T-helper 1 cell treated with Interleukin-12 subunit alpha and Interleukin-12 subunit beta and Interleukin-4 antibody, amounts not matched to agents 30 ng/mL and 1 ng/mL, for 36 hours (primary cell): ENCODE measurements around the gene PPM1M. TPM values are rescaled to one million over a fixed set of nuclear protein-coding genes. Genes with fewer than 3 reads are reported as not detected.

ENCODE experiments used
- intact Hi-C: fragments of 100-400 bp; cut with micrococcal nuclease; formaldehyde crosslinking; loops from one replicate; pipeline ENCODE4 v1.15.1; 2024
- total RNA-seq: library from RNA; stranded (reverse); gene quantifications from 2 replicates; pipeline ENCODE4 v1.2.3, GENCODE V29; 2022

PPM1M gene
- total RNA-seq, 1 donor from 2014 or later, result 82.2 TPM

DNA sequence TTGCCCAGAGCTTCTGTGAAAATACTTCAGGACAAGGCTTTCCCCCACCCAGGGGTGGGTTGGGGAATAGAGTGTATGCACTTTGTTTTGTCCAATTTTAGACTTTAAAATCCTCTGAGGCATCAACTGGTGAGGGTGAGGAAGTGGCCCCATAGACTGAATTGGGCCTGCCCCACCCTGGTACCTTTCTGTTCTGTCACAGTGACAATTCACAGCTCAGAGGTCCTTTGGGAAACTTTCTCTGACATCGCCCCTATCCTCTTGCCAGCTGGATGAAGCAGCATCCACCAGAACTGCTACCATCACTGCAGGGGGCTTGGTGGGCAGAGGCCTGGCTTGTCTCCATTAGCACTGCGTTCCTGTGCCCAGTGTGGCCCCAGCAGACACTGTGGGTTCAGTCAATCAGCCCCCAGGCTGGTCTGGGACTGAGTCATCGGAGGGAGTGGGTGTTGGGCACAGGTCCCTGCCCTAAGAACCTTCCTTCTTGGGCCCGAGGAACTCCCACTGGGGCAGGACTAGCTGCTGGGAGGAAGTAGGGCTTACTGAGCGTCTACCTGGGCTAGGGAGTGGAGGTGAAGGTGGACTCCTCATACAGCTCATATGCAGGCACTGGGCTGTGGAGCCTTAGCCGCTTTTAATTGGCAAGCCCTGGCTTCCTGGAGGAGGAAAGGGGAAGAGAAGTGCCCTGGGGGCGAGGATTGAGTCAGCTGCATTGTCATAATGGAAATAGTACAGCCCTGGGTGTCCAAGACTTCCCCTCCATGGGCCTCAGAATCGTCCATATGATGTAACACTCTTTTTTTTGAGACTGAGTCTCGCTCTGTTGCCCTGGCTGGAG lies 1.5 kb upstream of the PPM1M start:
- intact Hi-C loops, result no loop called here

DNA sequence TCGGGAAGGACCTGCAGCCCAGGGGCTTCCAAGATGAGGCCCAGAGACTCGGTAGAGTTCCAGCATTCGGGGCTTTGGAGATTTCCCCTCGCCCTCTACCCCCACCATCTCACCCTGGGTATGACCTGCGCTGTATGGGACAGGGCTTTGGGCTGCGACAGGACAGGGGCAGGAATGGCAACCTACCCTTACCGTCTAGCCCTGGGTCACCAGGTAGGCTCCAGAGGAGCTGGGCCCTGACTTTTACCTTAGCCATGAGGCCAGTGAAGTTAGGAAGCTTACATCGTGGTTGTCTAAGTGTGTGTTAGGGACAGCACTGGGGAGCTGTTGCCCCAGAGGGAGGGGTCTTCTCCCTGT lies 683 bp downstream of the PPM1M start:
- intact Hi-C loops, result no loop called here

DNA sequence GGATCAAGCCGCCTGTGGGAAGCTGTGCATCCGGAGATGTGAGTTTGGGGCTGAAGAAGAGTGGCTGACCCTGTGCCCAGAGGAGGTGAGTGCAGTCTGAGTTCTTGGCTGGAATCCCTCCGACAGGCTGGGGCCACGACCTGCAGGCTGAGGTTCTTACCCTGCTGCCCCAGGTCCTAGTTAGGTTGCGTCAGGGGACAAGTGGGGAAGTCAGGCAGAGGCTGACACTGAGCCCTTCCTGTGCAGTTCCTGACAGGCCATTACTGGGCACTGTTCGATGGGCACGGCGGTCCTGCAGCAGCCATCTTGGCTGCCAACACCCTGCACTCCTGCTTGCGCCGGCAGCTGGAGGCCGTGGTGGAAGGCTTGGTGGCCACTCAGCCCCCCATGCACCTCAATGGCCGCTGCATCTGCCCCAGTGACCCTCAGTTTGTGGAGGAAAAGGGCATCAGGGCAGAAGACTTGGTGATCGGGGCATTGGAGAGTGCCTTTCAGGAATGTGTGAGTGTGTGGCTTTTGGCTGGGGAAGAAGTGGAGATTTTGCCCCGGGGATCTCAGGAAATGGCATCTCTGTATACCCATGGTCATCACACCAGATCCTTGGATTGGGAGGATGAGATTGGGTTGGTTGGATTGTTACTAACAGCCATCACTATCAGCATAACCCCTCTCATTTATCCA lies 1.3 kb downstream of the PPM1M start:
- intact Hi-C loops, result no loop called here

DNA sequence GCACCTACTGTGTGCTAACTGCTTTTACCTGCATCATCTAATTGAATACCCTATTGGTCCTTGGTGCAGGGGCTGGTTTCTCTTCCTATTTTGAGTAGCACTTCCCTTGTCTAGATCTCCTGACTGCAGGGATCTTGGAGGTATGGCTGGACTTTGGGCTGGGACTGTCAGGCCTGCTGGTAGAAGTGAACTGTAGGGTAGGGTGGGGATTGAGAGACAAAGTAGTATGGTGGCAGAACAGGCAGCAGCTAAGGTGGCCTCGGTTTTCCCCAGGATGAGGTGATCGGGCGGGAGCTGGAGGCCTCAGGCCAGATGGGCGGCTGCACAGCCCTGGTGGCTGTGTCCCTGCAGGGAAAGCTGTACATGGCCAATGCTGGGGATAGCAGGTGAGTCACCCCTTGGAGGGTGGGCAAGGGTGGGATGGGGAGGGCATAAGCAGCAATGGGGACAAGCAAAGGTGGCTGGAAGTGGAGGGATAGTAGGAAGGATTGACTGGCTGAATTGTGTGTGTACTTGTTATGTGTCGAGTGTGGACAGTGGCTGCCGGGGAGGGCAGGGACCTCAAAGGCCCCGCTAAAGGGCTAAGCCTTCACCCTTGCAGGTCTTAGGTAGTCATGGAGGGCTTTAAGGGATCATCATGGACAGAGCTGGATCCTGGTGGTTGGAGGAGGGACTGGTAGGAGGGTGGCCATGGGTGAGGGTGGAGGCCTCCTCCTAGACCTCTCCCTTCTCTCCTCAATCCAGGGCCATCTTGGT lies 2.0 kb downstream of the PPM1M start:
- intact Hi-C loops, result no loop called here

DNA sequence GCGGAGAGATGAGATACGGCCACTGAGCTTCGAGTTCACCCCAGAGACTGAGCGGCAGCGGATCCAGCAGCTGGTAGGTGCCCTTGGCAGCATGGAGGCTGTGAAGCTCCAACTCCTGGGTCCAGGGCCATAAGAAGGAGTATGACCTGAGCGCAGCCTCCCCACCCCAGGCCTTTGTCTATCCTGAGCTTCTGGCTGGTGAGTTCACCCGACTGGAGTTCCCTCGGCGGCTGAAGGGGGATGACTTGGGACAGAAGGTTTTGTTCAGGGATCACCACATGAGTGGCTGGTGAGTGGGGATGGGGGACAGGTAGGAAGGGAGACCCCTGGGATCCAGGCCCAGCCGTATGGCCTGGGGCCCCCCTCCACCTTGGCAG lies 2.6 kb downstream of the PPM1M start:
- intact Hi-C loops, result no loop called here

DNA sequence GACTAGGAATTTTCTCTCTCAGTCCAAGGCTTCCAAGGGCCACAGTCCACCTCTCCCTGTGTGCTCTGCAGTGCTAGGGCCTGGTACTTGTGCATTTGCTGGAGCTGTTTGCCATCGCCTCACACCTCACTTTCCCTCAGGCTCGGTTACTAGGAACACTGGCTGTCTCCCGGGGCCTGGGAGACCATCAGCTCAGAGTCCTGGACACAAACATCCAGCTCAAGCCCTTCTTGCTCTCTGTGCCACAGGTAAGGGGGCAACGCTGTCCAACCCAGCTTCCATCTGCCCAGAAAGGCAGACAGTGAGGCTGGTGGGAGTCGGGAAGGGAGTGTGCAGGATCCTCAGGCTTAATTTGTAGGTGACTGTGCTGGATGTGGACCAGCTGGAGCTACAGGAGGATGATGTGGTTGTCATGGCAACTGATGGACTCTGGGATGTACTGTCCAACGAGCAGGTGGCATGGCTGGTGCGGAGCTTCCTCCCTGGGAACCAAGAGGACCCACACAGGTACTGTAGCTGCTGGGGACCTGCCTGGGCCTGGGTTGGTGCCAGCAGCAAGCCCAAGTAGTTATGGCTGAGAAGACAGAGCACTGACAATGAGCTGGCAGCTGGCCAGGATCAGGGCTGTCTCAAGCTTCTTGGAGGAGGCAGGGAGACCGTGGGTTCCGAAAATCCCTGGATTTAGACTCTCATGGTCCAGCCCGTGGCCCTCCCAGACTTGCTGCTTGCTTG lies 3.4 kb downstream of the PPM1M start:
- intact Hi-C loops, result no loop called here

DNA sequence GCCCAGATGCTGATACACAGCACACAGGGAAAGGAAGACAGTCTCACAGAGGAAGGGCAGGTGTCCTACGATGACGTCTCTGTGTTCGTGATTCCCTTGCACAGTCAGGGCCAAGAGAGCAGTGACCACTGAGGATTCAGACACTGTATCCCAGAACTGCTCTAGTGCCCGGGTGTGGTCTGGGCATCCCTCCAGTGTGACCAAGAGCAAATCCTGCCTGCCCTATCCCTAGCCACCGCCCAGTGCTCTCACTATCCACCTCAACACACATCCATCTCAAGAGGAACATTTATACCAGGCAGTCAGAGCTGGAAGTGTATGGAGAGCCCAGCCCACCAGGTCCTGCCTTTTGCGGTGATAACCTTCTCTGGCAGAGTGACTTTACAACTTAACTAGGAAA lies 4.1 kb downstream of the PPM1M start:
- intact Hi-C loops, result no loop called here

DNA sequence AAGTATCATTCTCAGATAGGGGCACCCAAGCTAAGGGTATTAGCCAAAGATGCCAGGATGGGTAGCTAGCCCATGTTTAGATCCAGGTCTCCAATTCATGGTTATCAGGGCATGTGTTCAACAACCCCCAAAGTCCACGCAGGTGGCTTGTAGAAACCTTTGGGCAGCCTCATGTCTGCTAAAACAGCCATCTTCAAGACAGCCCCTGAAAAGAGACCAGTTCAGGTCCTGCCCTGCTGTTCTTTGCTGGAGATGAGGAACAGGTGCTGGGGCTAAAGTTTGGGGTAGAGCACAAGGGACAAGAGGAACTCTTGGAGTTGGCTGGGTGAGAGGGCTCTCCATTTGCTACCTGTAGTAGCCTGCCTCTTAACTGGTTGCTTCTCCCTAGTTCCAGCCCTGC lies 4.6 kb downstream of the PPM1M start:
- intact Hi-C loops, result no loop called here

DNA sequence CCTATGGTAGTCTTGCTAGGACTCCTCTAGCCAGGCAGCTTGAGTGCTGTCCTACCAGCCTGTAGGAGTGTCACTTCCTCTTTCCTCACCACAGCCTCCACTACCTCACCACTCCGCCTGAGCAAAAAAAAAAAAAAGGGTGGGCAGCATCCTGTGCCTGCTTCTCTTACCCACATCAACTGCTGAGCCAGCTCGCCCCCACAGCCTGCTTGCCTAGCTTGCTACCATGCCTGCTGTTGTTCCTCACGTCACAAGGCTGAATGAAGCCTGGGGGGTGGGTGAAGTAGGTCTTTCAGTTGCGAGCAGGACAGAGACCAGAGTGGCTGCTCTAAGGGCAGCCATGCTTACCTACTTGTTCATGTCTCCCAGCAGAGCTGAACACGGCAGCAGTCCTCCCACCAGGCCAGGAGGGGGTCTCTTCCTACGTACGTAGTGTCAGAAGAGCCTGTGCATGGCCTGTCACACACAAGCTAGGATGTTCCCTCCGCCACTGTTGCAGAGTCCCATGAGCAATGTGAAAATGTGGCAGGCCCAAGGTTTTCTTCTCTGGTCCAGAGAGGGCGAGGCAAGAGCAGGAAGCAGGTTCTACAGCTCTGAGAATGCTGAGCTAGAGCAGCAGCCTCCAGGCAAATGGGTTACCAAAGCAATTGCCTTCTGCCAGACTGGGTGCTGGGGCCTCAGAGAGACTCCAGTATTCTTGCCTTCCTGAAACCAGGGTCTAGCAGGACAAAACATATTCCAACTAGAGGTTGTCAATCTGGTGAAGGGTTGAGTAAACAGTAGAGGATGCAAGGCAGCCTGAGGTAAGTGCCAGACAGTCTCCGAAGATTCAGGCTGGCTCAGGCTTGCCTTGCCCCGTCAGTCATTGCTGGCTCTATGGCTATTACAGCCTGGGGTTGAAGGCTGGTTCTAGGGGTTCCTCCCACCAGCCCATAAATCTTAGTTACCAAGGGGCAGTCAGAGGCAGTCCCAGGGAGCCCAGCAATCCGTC lies 8.1 kb downstream of the PPM1M start:
- intact Hi-C loops, result loop anchor here (1.0 kb wide), 6 partner anchors 8 to 196 kb away; partner anchors contain the start of genes PPM1M, TWF2 and WDR82

DNA sequence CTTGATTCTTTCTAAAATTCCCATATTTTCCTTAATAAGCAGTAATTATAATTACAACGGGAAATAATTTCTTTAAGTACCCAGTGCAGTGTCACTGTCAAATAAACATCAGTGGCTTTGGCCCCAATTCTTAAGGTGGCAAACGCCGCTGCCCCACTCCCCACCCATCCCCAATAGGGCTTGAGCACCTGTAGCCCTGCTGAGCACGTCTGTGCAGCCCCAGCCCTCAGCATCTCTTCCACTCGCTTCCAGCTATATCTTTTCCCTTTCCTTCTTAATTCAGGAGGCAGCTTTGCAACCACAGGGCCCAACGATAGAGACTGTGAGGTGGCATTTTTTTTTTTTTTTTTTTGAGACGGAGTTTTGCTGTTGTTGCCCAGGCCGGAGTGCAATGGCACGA lies 9.0 kb downstream of the PPM1M start:
- intact Hi-C loops, result no loop called here

DNA sequence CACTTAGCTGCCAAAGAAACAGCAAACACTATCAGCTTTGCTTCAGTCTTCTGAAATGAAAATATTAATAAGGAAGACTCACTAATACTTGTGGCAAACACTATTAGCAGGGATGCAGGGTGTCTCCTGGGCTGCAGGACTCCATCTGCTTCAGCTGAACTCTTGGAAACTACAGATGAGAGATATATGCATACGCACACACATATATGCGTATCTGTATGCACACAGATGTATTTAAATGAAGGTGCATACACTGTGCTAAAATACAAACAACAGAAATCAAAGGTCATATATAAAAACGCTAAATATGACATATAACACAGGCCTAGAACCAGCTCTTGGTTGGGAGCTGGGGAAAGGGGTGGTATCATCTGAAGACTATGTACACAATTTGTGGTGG lies 10.6 kb downstream of the PPM1M start:
- intact Hi-C loops, result no loop called here

DNA sequence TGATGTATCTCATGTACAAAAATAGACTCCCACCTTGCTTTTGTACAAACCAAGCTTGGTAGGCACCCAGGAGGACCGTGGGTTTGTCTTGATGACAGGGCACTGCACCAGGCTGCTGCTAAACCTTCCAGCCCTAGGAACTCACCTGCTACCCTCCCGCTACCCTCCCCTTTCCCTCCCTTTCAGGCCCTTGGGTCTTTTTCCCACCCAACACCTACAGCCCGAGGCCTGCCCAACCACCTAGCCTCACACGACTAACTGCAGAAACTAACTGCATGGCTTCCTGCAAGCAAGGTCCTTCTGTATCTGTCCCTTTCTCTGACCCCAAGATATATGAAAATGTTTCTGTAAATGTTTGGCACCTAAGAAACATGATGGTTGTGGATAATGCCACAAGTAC lies 11.1 kb downstream of the PPM1M start:
- intact Hi-C loops, result no loop called here

DNA sequence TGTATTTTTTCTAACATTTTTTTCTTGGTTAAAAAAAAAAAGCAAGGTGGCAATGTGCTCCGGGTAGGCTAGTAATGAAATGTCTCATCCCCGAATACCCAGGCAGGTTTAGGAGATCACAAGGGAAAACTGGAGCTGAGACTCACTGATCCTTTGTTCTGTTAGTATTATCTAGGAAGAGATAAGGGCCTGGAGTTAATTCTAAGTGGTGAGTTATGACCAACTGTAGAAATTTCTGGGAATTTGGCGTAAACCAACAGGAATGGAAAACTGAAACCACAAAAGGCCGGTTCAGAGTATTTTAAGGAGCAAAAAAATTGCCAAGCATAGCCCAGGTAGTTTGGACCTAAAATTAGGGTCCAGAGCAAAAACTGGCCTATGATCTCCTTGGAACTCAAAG lies 12.4 kb downstream of the PPM1M start:
- intact Hi-C loops, result no loop called here

DNA sequence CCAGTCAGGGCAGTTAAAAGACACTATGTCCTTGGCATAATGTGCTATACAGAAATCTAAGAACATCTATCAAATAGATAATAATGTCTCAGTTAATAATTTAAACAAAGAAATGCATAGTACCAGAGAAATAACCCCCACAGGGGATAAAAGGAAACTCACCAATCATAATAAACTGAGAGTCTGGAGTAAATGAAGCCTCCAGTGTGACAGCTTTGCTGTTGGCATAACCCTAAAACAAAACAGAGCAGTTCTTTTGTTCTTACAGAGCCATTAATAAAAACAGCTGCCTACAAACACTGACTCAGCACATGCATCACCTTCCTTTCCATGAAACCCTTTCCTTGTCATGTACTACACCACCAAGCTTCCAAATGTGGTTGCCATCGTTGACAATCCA lies 13.5 kb downstream of the PPM1M start:
- intact Hi-C loops, result no loop called here

DNA sequence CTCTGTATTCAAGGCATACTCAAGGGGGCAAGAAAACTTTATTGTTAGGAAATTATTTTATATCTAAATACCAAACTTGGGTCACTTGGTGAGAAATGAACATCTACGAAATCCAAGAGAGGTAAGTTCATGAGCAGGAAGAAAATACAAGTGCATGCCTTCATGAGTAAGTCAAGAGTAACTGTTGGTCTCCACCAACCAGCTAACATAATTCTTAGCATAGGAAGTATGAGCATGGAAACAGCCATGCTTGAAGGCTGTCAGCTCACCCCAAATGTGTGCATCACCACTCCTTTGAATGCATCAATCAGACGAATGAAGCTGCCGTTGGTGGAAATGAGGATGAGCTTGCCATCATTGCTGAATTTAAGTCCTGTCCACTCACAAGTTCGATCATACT lies 13.9 kb downstream of the PPM1M start:
- intact Hi-C loops, result no loop called here

DNA sequence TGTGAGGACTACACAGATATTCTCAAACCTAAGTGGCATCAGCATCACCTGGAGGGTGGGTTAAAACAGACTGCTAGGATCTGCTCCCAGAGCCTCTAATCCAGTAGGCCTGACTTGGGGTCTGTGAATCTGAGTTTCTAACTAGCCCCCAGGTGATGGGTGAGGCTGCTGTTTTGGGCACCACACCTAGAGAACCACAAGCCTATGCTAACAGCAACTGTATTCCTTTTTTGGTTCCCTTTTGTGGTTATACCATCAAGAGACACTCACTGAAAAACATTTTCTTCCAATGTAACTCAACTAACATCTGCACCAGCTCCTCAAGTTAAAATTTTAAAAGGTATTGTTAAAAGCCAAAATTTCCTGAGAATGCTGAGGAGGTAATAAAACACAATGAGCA lies 16.9 kb downstream of the PPM1M start:
- intact Hi-C loops, result loop anchor here (1.0 kb wide), 1 partner anchor 9 kb away; no protein-coding TSS in a partner anchor

DNA sequence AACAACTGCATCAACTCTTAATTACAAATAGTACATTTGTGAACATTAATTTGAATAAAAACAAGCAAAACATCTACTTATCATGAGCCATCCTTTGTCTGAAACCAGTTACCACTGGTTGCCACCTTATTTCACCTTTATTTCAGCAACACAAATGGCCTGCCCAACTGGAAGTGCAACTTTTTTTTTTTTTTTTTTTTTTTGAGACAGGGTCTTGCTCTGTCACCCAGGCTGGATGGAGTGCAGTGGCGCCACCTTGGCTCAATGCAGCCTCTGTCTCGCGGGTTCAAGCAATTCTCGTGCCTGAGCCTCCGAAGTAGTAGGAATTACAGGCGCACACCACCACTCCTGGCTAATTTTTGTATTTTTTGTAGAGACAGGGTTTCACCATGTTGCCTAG lies 19.8 kb downstream of the PPM1M start:
- intact Hi-C loops, result no loop called here

DNA sequence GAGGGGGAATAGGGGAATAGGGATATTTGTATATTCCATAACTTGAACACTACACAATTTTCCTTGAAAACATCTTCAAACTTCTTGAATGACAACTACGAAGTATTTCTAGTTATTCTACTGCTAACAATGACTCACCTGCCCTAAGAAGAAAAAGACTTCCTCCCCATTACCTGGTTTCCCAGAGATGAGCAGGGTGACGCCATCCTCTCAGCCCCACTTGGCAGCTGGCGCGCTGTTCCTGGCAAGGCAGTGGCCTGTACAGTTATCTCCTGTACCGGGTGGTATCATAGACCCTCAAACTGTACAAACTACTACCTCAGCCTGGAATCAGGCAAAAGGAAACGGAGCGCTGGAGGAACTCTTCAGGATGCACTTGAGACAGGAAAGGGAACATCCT lies 22.5 kb downstream of the PPM1M start:
- intact Hi-C loops, result no loop called here

DNA sequence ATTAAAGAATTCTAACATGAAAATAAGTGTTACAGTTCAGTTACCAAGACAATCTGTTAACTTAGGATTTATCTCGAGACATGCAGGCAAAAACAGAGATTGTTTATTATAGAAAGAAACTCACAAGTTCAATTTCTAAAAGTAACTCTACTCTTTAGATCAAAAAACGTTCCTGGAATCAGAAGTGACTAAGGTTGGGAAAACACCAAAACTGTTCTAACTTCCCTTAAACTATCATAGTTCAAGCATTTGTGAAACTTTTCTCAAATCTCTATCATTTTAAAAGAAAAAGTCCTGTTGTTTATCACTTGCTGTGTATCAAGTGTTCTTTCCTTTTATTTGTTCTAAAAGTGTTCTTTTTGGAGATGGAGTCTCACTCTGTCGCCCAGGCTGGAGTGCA lies 24.2 kb downstream of the PPM1M start:
- intact Hi-C loops, result loop anchor here (2.0 to 10.0 kb wide), 2 partner anchors 19 to 1655 kb away; partner anchors contain the start of genes CISH and MAPKAPK3

DNA sequence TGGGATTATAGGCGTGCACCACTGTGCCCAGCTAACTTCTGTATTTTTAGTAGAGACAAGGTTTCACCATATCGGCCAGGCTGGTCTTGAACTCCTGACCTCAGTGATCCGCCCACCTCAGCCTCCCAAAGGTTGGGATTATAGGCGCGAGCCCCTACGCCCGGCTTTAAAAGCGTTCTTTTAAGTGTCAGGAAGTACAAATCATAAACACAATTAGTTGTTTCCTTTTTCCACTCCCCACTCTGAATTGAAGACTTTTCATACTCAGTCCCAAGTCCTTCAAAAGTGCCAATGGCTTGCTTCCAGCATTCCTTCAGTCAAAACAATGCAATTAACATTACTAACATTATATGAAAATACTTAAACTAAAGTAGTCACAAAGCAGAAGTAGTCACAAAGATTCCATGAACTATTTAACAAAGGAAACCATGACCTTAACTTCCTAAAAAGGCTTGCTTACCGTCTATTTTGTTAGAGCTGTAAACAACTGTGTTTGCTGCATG lies 24.7 kb downstream of the PPM1M start:
- intact Hi-C loops, result loop anchor here (2.0 to 10.0 kb wide), 2 partner anchors 18 to 1656 kb away; partner anchors contain the start of genes CISH and MAPKAPK3
